ENCODE data around the gene POMC. TPM values are rescaled to one million over a fixed set of nuclear protein-coding genes. Genes with fewer than 3 reads are reported as not detected.

Gene POMC
- total RNA-seq, 1 donor from 2014 or later, result not detected

DNA sequence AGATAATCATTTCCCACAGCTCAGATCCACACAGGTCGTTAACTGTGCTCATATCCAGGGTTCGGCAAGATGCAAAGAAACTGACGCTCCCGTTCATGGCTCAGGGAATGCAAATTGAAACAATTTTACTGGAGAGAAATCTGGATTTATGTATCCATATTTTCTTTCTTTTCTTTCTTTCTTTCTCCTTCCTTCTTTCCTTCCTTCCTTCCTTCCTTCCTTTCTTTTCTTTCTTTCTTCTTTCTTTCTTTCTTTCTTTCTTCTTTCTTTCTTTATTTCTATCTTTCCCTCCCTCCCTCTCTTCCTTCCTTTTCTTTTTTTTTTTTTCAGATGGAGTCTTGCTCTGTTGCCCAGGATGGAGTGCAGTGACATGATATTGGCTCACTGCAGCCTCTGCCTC lies 20.0 kb upstream of the POMC start:
- H3K4me1 Mint-ChIP-seq, result peaks cover 35% of the 10 kb centered on the region
- no peak overlapping the region for H3K4me2 ChIP-seq
- TF ChIP-seq EZH2phosphoT487 (IDR thresholded peaks at IDR 0.05) (no peak), EZH2 (IDR thresholded peaks at IDR 0.05) (no peak)
- TF ChIP-seq, protein P1, sequence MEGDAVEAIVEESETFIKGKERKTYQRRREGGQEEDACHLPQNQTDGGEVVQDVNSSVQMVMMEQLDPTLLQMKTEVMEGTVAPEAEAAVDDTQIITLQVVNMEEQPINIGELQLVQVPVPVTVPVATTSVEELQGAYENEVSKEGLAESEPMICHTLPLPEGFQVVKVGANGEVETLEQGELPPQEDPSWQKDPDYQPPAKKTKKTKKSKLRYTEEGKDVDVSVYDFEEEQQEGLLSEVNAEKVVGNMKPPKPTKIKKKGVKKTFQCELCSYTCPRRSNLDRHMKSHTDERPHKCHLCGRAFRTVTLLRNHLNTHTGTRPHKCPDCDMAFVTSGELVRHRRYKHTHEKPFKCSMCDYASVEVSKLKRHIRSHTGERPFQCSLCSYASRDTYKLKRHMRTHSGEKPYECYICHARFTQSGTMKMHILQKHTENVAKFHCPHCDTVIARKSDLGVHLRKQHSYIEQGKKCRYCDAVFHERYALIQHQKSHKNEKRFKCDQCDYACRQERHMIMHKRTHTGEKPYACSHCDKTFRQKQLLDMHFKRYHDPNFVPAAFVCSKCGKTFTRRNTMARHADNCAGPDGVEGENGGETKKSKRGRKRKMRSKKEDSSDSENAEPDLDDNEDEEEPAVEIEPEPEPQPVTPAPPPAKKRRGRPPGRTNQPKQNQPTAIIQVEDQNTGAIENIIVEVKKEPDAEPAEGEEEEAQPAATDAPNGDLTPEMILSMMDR (IDR thresholded peaks at IDR 0.05), result no peak
- no peaks in the 10 kb centered on the region for H3K79me2 ChIP-seq (ENCODE audit: low read depth)
- no peak overlapping the region for H3K27ac ChIP-seq
- no peak overlapping the region for H3K4me3 Mint-ChIP-seq
- H3F3A ChIP-seq (ENCODE audit: low read depth), result no peaks in the 10 kb centered on the region
- H4K20me1 ChIP-seq (ENCODE audit: low read depth), result no peaks in the 10 kb centered on the region
- H3K9me3 ChIP-seq (ENCODE audit: low read depth), result no peaks in the 10 kb centered on the region
- H3K36me3 ChIP-seq, result no peaks in the 10 kb centered on the region
- H3K36me3 Mint-ChIP-seq, result no peaks in the 10 kb centered on the region
- H3K27me3 Mint-ChIP-seq (ENCODE audit: insufficient read depth, low read depth), result peaks cover 16% of the 10 kb centered on the region
- no peak overlapping the region for H2AFZ ChIP-seq (replicated peaks)
- H3K4me1 ChIP-seq, result peaks cover 15% of the 10 kb centered on the region
- peak overlapping the region; percentile 50 for H3K27ac Mint-ChIP-seq
- H3K4me3 ChIP-seq, result no peak overlapping the region
- no peak for DNase-seq (ENCODE audit: low spot score)
- no peaks in the 10 kb centered on the region for H3K9me3 Mint-ChIP-seq
- no peak overlapping the region for H3K9ac ChIP-seq
- H3K27me3 ChIP-seq, result no peaks in the 10 kb centered on the region

GRCh38 chr2:25187729-25188350 lies 19.5 kb upstream of the POMC start:
- peaks cover 12% of the 10 kb centered on the region for H3K27me3 Mint-ChIP-seq (ENCODE audit: insufficient read depth, low read depth)
- H3K9me3 Mint-ChIP-seq, result peaks cover under 1% of the 10 kb centered on the region
- Histone ChIP-seq H3K79me2 (ENCODE audit: low read depth) (no peaks in the 10 kb centered on the region), H3K9me3 (ENCODE audit: low read depth) (no peaks in the 10 kb centered on the region), H3K36me3 (no peaks in the 10 kb centered on the region), H4K20me1 (ENCODE audit: low read depth) (no peaks in the 10 kb centered on the region), H3K9ac (no peak overlapping the region), H3F3A (ENCODE audit: low read depth) (no peaks in the 10 kb centered on the region), H3K4me1 (peaks cover 15% of the 10 kb centered on the region), H3K27me3 (no peaks in the 10 kb centered on the region), H3K27ac (no peak overlapping the region), H3K4me3 (no peak overlapping the region), H3K4me2 (no peak overlapping the region), H2AFZ (replicated peaks) (no peak overlapping the region)
- H3K4me1 Mint-ChIP-seq, result peaks cover 32% of the 10 kb centered on the region
- no peak overlapping the region for H3K4me3 Mint-ChIP-seq
- no peaks in the 10 kb centered on the region for H3K36me3 Mint-ChIP-seq
- peak overlapping the region; percentile 50 for H3K27ac Mint-ChIP-seq
- TF ChIP-seq EZH2 (IDR thresholded peaks at IDR 0.05) (no peak), EZH2phosphoT487 (IDR thresholded peaks at IDR 0.05) (no peak)
- TF ChIP-seq, protein P1 (IDR thresholded peaks at IDR 0.05), result no peak
- DNase-seq (ENCODE audit: low spot score), result peak; percentile 44

DNA sequence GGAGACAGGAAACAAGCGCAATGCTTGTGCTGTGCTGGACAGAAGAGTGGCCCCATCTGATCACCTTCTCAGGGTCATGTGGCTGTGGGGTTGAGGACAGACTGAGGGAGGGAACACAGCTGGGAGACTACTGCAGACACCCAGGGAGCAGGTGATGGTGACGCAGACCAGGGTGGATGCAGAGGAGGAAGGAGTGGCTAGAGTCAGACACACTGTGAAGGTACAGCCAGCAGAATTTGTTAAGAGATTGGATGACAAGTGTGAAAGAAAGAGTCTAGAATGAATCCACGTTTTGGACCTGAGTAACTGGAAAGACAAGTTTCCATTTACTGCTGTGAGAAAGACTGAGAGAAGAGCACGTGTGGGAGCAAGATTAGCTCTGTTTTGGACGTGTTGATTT lies 15.9 kb upstream of the POMC start:
- peaks cover 6% of the 10 kb centered on the region for H3K4me1 ChIP-seq
- Mint-ChIP-seq H3K4me1 (peaks cover 14% of the 10 kb centered on the region), H3K27me3 (ENCODE audit: insufficient read depth, low read depth) (peaks cover 17% of the 10 kb centered on the region), H3K36me3 (no peaks in the 10 kb centered on the region), H3K27ac (no peak overlapping the region), H3K9me3 (peaks cover 9% of the 10 kb centered on the region), H3K4me3 (no peak overlapping the region)
- TF ChIP-seq EZH2 (IDR thresholded peaks at IDR 0.05) (no peak), EZH2phosphoT487 (IDR thresholded peaks at IDR 0.05) (no peak)
- TF ChIP-seq, protein P1 (IDR thresholded peaks at IDR 0.05), result no peak
- no peaks in the 10 kb centered on the region for H3K9me3 ChIP-seq (ENCODE audit: low read depth)
- no peaks in the 10 kb centered on the region for H3K27me3 ChIP-seq
- DNase-seq (ENCODE audit: low spot score), result no peak
- H3K36me3 ChIP-seq, result no peaks in the 10 kb centered on the region
- no peak overlapping the region for H3K4me2 ChIP-seq
- no peaks in the 10 kb centered on the region for H3K79me2 ChIP-seq (ENCODE audit: low read depth)
- H3K4me3 ChIP-seq, result no peak overlapping the region
- no peak overlapping the region for H2AFZ ChIP-seq (replicated peaks)
- no peak overlapping the region for H3K9ac ChIP-seq
- H3F3A ChIP-seq (ENCODE audit: low read depth), result no peaks in the 10 kb centered on the region
- H3K27ac ChIP-seq, result no peak overlapping the region
- H4K20me1 ChIP-seq (ENCODE audit: low read depth), result no peaks in the 10 kb centered on the region

Data from neural progenitor cell (in vitro differentiated cells).